Mesenteric fat pad (tissue), 1 donor: ENCODE results near the gene COL24A1. TPM values are rescaled to one million over a fixed set of nuclear protein-coding genes. Genes with fewer than 3 reads are reported as not detected.
"Not testable (repeated sequence)": the region's sequence is repeated elsewhere in the genome, so short reads cannot be mapped to it uniquely, and the experiment has no call there.

Experiments
- DNase-seq: peaks from one replicate; pipeline ENCODE4 v3.0.0-alpha.2; 2020; ENCODE audit warnings: low spot score
- total RNA-seq: library from RNA; stranded (reverse); fragmentation: NEBNext Ultra II Directional; extraction: Animal tissue kit (Norgen Biotek cat#: 25700); gene quantifications from one replicate; pipeline ENCODE4 v1.2.1, GENCODE V29; 2021
- donor health status: DM: yes; HTN: yes; CAD: no.

COL24A1 gene
- total RNA-seq, 1 donor from 2014 or later = 0.32 TPM

- no peak for DNase-seq
Observed at GRCh38 chr1:86084998-86085397, 71.6 kb downstream of the COL24A1 start.

GRCh38 chr1:86082183-86082582 is 74.4 kb downstream of the COL24A1 start:
- no peak for DNase-seq

GRCh38 chr1:86072474-86072873 is 84.1 kb downstream of the COL24A1 start:
- not testable (repeated sequence) for DNase-seq

GRCh38 chr1:86071870-86072269 is 84.7 kb downstream of the COL24A1 start:
- DNase-seq = not testable (repeated sequence)

GRCh38 chr1:86069757-86070145 is 86.8 kb downstream of the COL24A1 start:
- DNase-seq = no peak

- no peak for DNase-seq
Observed at GRCh38 chr1:86068841-86069756, 87.5 kb downstream of the COL24A1 start.

GRCh38 chr1:86068271-86068721 is 88.3 kb downstream of the COL24A1 start:
- no peak for DNase-seq

- no peak for DNase-seq
Observed at GRCh38 chr1:86067626-86068025, 88.9 kb downstream of the COL24A1 start.

- no peak for DNase-seq
Observed at GRCh38 chr1:86064899-86065298, 91.7 kb downstream of the COL24A1 start.

GRCh38 chr1:86063721-86064120 is 92.9 kb downstream of the COL24A1 start:
- no peak for DNase-seq

- DNase-seq = no peak
Observed at GRCh38 chr1:86062453-86062852, 94.1 kb downstream of the COL24A1 start.

- DNase-seq = no peak
Observed at GRCh38 chr1:86061551-86061990, 95.0 kb downstream of the COL24A1 start.

GRCh38 chr1:86054396-86054795 is 102.2 kb downstream of the COL24A1 start:
- DNase-seq = no peak

GRCh38 chr1:86052948-86053698 is 103.4 kb downstream of the COL24A1 start:
- no peak for DNase-seq

- DNase-seq = no peak
Observed at GRCh38 chr1:86035101-86035500, 121.5 kb downstream of the COL24A1 start.

GRCh38 chr1:86030180-86030579 is 126.4 kb downstream of the COL24A1 start:
- no peak for DNase-seq

- DNase-seq = no peak
Observed at GRCh38 chr1:86018283-86018923, 138.2 kb downstream of the COL24A1 start.

GRCh38 chr1:86016076-86016759 is 140.4 kb downstream of the COL24A1 start:
- no peak for DNase-seq

- DNase-seq = no peak
Observed at GRCh38 chr1:86015375-86015774, 141.2 kb downstream of the COL24A1 start.

GRCh38 chr1:86000601-86001000 is 156.0 kb downstream of the COL24A1 start:
- DNase-seq = no peak
